ENCODE data around the gene NTHL1.

GRCh38 chr16:1990101-1990350 is 57.6 kb downstream of the NTHL1 start:
- TF ChIP-seq CTCF (IDR thresholded peaks at IDR 0.05) (no peak), POLR2AphosphoS5 (IDR thresholded peaks at IDR 0.05; ENCODE audit: low read depth, low read length) (no peak), TCF7L2 (IDR thresholded peaks at IDR 0.05; ENCODE audit: low read depth, low read length) (no peak), REST (IDR thresholded peaks at IDR 0.05; ENCODE audit: insufficient read depth in 1 of 2, low read depth in 2 of 2, low read length in 1 of 2) (no peak), SIN3A (IDR thresholded peaks at IDR 0.05; ENCODE audit: borderline replicate concordance, insufficient read depth, low read depth, low read length) (no peak)
